Pancreas (tissue), 10 donors: ENCODE data around the gene GBX2. TPM values are rescaled to one million over a fixed set of nuclear protein-coding genes. Genes with fewer than 3 reads are reported as not detected.

Experiments
- ATAC-seq, 4 donors: fragments of 200-7000 bp; cut with Tn5 transposase; one replicate each; pipeline versions ENCODE4 v1.8.0 to v1.9.1; 2020; ENCODE audit warnings: mild to moderate bottlenecking in 4 of 4, moderate library complexity in 4 of 4
- DNase-seq, 6 donors: peaks; one replicate each; pipeline ENCODE4 v3.0.0-alpha.2; 2020
- FAIRE-seq: peaks from 2 replicates; lab custom pipeline; 2012; peaks lifted over from hg19 to GRCh38; lab: Jason Lieb, UNC
- H3K27ac ChIP-seq, 4 donors: fragments of 200-600 bp; sonication (generic); 1 replicate in 3 of 4; 2 replicates in 1 of 4; pipeline versions ENCODE4 v1.5.0 to v1.8.0; 2020
- H3K27me3 ChIP-seq, 4 donors: fragments of 200-600 bp; one replicate each; pipeline ENCODE4 v1.8.0; 2021
- H3K36me3 ChIP-seq, 3 donors: fragments of 200-600 bp; sonication (generic) in 1 of 3; one replicate each; pipeline versions ENCODE4 v1.5.0 to v1.8.0; 2020 to 2021
- H3K4me1 ChIP-seq, 3 donors: fragments of 200-600 bp; one replicate each; pipeline ENCODE4 v1.8.0; 2021
- H3K4me3 ChIP-seq, 4 donors: fragments of 200-600 bp; sonication (generic) in 2 of 4; one replicate each; pipeline versions ENCODE4 v1.5.0 to v1.8.0; 2020 to 2021
- H3K9me3 ChIP-seq, 4 donors: fragments of 200-600 bp; one replicate each; pipeline ENCODE4 v1.8.0; 2021
- CTCF ChIP-seq, 4 donors: fragments of 200-600 bp; sonication (generic) in 3 of 4; IDR thresholded peaks; one replicate each; pipeline versions ENCODE4 v1.5.0 to v1.8.0; 2021; ENCODE audit warnings: antibody characterized with exemption in 4 of 4
- WGBS, 2 donors: extraction: QIAGEN DNeasy Blood & Tissue Kit; methylation state at CpG; one replicate each; pipeline ENCODE4 v1.1.7; 2013; 5-methylcytosine and 5-hydroxymethylcytosine counted together
- intact Hi-C, 3 donors: fragments of 100-400 bp; cut with DNase I; formaldehyde crosslinking; loops; one replicate each; pipeline versions ENCODE4 v1.11.1 to v1.14.2; 2022
- polyA plus RNA-seq, 2 donors: library from polyadenylated mRNA; stranded (reverse); fragments of 200-250 nt; gene quantifications; one replicate each; pipeline ENCODE4 v1.2.3, GENCODE V29; 2013
- total RNA-seq, 6 donors: library from RNA; stranded (reverse); fragmentation: NEBNext Ultra II Directional in 4 of 6; extraction: Animal tissue kit (Norgen Biotek cat#: 25700) in 4 of 6; gene quantifications; one replicate each; pipeline versions ENCODE4 v1.2.1 to v1.2.4, GENCODE V29; 2021 to 2023
- donor health status: healthy with polysubstance abuse.
- donor health status: DM: no; HTN: no; CAD: no; lungs with moderate emphysema.
- donor health status: DM: no; HTN: no; CAD: no.
- donor health status: control.
- donor health status: control.
- donor health status: Bipolar disorder and iron deficiency.
- donor health status: DM: yes; HTN: yes; CAD: no.
- donor health status: DM: no; HTN: no; CAD: no.
- donor health status: DM: no; HTN: no; CAD: no.
- donor health status: DM: yes; HTN: yes; CAD: no.

Gene GBX2
- total and polyA plus RNA-seq, 8 donors = not detected

GRCh38 chr2:236164201-236164924 is 3.8 kb downstream of the GBX2 start:
- ATAC-seq = peak in 3 of 4 donors; percentile 21 to 38 (median 36)
- Histone ChIP-seq H3K4me1 (peaks cover 4 to 21% (median 15%) of the 10 kb centered on the region in 3 donors), H3K27ac (no peak overlapping the region), H3K36me3 (no peaks in the 10 kb centered on the region), H3K9me3 (no peaks in the 10 kb centered on the region), H3K4me3 (peak overlapping the region in 2 of 4 donors; percentile 13 to 41), H3K27me3 (peaks cover 10 to 50% (median 19%) of the 10 kb centered on the region in 4 donors)
- TF ChIP-seq CTCF (IDR thresholded peaks at IDR 0.05) = no peak
- peak in 1 of 6 donors; percentile 68 for DNase-seq
- WGBS, 2 donors = 4 to 6% methylated on average over 60 to 67 of the region's 67 CpGs
- no peak for FAIRE-seq
- intact Hi-C loops = no loop called here

GRCh38 chr2:236163471-236164200 is 4.5 kb downstream of the GBX2 start:
- peak in 2 of 4 donors; percentile 14 to 21 for ATAC-seq
- Histone ChIP-seq H3K27ac (no peak overlapping the region), H3K4me1 (peaks cover 4 to 21% (median 15%) of the 10 kb centered on the region in 3 donors), H3K27me3 (peaks cover 3 to 44% (median 12%) of the 10 kb centered on the region in 4 donors), H3K36me3 (no peaks in the 10 kb centered on the region), H3K4me3 (peak overlapping the region in 2 of 4 donors; percentile 13 to 41), H3K9me3 (no peaks in the 10 kb centered on the region)
- 5% methylated on average over 40 to 59 of the region's 59 CpGs for WGBS, 2 donors
- intact Hi-C loops = no loop called here
- no peak for TF ChIP-seq CTCF (IDR thresholded peaks at IDR 0.05)
- DNase-seq = no peak
- FAIRE-seq = no peak

GRCh38 chr2:236162882-236163470 is 5.2 kb downstream of the GBX2 start:
- no peaks in the 10 kb centered on the region for H3K9me3 ChIP-seq
- WGBS, 2 donors = 11 to 12% methylated on average over 28 to 33 of the region's 33 CpGs
- no peaks in the 10 kb centered on the region for H3K36me3 ChIP-seq
- H3K4me3 ChIP-seq = no peak overlapping the region
- FAIRE-seq (no peak), DNase-seq (peak in 1 of 6 donors; percentile 57), ATAC-seq (no peak)
- no peak overlapping the region for H3K27ac ChIP-seq
- peaks cover 4 to 21% (median 14%) of the 10 kb centered on the region in 3 donors for H3K4me1 ChIP-seq
- intact Hi-C loops = no loop called here
- TF ChIP-seq CTCF (IDR thresholded peaks at IDR 0.05) = no peak
- H3K27me3 ChIP-seq = peaks cover 0 to 38% (median 10%) of the 10 kb centered on the region in 4 donors

GRCh38 chr2:236162031-236162845 is 5.9 kb downstream of the GBX2 start:
- ATAC-seq = no peak
- Histone ChIP-seq H3K4me1 (peaks cover 4 to 17% (median 7%) of the 10 kb centered on the region in 3 donors), H3K27me3 (peaks cover 0 to 33% (median 10%) of the 10 kb centered on the region in 4 donors), H3K36me3 (no peaks in the 10 kb centered on the region), H3K27ac (no peak overlapping the region), H3K4me3 (no peak overlapping the region), H3K9me3 (no peaks in the 10 kb centered on the region)
- intact Hi-C loops = no loop called here
- 22 to 26% methylated on average over 16 of the region's 16 CpGs for WGBS, 2 donors
- TF ChIP-seq CTCF (IDR thresholded peaks at IDR 0.05) = no peak
- no peak for FAIRE-seq
- no peak for DNase-seq
